ENCODE results near the gene DCK. TPM values are rescaled to one million over a fixed set of nuclear protein-coding genes. Genes with fewer than 3 reads are reported as not detected.

Gene DCK
- total RNA-seq, 4 donors from 2014 or later, result 16.3 to 19.0 (median 18.3) TPM

DNA sequence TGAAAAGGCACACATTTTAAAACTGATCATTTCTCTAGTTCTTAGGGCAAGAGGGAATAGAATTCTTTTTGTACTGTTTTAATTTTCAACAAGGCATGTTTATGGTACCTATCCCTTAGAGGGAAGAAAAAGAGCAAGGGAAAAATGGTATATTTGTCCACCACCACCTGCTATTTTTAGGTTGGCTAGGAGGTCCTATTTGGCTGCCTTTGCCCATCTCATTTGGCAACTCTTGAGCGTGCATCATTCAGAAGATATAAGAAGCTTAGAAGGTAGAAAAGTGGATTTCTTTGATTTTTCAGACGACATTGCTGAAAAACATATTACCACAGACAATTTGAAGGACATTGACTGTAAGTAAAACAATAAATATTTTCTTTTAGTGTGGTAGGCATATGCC, 69.0 kb downstream of the DCK start:
- 84 to 90% methylated on average over 2 of the region's 2 CpGs for WGBS, 2 donors
- H3K36me3 ChIP-seq, result no peaks in the 10 kb centered on the region

DNA sequence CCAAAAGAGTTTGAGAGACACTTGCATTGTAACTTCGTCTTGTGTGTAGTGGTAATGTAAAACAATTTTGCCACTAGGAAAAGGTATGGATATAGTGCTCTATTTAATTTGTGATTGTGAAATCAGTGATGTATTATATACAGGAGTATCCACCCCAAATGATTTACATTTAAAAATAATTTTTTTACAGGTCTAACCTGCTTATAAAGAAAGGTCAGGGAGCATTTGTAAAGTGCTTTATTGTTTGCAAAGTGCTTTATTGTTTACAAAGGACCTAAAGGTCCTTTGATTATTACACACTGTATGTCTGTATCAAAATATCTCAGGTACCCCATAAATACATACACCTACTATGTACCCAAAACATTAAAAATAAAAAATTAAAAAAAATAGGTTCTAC, 70.3 kb downstream of the DCK start:
- TF ChIP-seq, protein P1, sequence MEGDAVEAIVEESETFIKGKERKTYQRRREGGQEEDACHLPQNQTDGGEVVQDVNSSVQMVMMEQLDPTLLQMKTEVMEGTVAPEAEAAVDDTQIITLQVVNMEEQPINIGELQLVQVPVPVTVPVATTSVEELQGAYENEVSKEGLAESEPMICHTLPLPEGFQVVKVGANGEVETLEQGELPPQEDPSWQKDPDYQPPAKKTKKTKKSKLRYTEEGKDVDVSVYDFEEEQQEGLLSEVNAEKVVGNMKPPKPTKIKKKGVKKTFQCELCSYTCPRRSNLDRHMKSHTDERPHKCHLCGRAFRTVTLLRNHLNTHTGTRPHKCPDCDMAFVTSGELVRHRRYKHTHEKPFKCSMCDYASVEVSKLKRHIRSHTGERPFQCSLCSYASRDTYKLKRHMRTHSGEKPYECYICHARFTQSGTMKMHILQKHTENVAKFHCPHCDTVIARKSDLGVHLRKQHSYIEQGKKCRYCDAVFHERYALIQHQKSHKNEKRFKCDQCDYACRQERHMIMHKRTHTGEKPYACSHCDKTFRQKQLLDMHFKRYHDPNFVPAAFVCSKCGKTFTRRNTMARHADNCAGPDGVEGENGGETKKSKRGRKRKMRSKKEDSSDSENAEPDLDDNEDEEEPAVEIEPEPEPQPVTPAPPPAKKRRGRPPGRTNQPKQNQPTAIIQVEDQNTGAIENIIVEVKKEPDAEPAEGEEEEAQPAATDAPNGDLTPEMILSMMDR (IDR thresholded peaks at IDR 0.05), result no peak
- TF ChIP-seq POLR2A (IDR thresholded peaks at IDR 0.05) (no peak), EP300 (IDR thresholded peaks at IDR 0.05) (no peak)
- H3K27me3 ChIP-seq, result no peaks in the 10 kb centered on the region
- H3K27ac ChIP-seq, result no peak overlapping the region
- H3K36me3 ChIP-seq, result no peaks in the 10 kb centered on the region
- H3K4me3 ChIP-seq, result no peak overlapping the region
- 93 to 98% methylated on average over 1 of the region's 1 CpG for WGBS, 2 donors
- no peaks in the 10 kb centered on the region for H3K9me3 ChIP-seq
- H3K4me1 ChIP-seq, result no peaks in the 10 kb centered on the region
- DNase-seq (ENCODE audit: low spot score in 2 of 2), result no peak

More for the DNA sequence above, 69.0 kb downstream of the DCK start:
- H3K4me1 ChIP-seq, result no peaks in the 10 kb centered on the region
- H3K27ac ChIP-seq, result no peak overlapping the region
- no peaks in the 10 kb centered on the region for H3K27me3 ChIP-seq
- no peak for DNase-seq (ENCODE audit: low spot score in 2 of 2)
- TF ChIP-seq POLR2A (IDR thresholded peaks at IDR 0.05) (no peak), EP300 (IDR thresholded peaks at IDR 0.05) (no peak)
- TF ChIP-seq, protein P1 (IDR thresholded peaks at IDR 0.05), result no peak
- H3K4me3 ChIP-seq, result no peak overlapping the region
- H3K9me3 ChIP-seq, result no peaks in the 10 kb centered on the region

DNA sequence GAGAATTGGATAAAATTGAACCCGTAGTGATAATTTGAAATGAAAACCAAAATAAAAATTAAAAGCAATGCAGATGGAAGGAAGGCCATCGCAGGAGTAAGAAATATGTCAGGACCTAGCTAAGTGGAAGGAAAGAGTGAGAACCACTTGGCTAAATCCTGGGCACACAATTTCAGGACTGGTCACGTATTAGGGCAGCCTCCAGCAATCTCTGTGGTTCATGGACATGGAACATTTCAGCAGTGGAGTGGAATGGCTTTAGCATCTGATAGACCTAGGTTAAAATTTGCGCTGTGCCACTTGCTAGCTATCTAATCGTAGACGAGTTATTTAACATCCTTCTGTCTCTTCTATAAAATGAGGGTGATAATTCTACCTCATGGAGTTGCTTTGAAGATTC, 71.1 kb downstream of the DCK start:
- Histone ChIP-seq H3K4me1 (no peaks in the 10 kb centered on the region), H3K36me3 (no peaks in the 10 kb centered on the region), H3K4me3 (no peak overlapping the region), H3K9me3 (no peaks in the 10 kb centered on the region), H3K27ac (no peak overlapping the region), H3K27me3 (no peaks in the 10 kb centered on the region)
- no peak for DNase-seq (ENCODE audit: low spot score in 2 of 2)
- no peak for TF ChIP-seq EP300 (IDR thresholded peaks at IDR 0.05)
- WGBS, 2 donors, result 92 to 94% methylated on average over 6 of the region's 6 CpGs

DNA sequence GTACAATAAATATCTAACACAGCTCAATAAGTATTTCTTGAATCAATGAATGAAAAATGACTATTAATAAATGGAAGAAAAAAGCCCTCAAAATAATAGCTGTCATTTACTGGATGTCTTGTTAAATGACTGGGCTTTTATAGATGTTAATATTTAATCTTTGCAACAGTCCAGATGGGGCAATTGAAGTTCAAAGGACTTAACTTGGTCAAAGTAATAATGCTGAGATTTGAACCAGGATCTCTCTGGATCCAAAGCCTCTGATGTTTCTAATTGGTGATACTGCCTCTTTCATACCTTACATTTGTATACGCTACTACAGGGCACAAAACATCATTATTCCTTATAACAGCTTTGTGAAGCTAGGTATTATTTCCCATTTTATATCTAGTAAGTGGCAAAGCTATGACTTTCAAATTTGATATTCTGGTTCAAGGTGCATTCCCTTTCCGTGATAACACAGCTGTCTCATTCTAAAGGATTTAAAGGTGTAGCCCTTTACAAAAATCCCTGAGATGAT, 72.6 kb downstream of the DCK start:
- WGBS, 2 donors, result 90% methylated on average over 2 of the region's 2 CpGs
- TF ChIP-seq, protein P1 (IDR thresholded peaks at IDR 0.05), result no peak
- TF ChIP-seq POLR2A (IDR thresholded peaks at IDR 0.05), result no peak
- no peak for TF ChIP-seq EP300 (IDR thresholded peaks at IDR 0.05)

DNA sequence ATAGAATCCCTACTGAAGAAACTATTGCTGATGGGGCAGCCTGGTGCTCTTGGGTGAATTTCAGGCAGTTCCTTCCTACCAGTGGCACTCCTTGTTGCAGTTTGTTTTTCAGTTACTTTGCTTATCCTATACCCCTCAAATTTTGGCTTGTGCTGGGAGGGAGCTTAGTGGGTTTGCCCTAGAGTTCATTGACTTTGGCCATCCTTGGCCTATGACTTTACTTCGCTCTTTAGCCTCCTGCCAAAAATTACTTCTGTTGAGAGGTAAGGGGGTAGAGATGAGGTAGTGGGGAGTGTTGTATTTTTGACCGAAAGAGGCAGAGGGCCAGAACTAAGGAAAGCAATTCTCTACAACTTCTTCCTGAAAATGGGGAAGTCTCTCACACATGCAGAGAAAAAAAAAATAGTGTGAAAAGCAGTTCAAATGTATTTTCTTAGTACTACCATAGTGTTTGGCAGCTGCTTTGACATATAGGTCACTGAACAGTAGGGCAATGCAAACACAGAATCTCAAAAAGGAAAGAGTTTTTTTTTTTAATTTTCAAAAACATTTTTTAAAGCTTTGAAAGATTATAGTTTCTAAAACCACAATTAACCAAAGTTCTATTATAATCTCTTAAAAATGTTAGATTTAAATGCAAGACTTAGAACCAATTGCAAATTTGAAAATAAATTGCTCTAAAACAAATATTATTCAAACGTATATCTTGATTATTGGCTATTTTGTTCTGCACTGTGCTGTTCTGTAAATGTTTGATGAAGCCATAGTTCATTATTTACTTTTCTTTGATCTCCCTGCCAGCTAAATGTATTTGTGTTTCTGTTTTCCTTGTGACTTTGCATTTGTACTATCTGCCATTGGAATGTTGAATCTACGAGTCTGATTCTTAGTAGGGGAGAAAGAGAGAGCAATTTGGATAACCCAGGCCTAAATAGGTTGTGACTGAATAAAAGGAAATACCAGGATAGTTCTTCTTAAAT, 73.6 kb downstream of the DCK start:
- H3K36me3 ChIP-seq, result no peaks in the 10 kb centered on the region
- no peak overlapping the region for H3K27ac ChIP-seq
- H3K9me3 ChIP-seq, result no peaks in the 10 kb centered on the region
- whole genome bisulfite sequencing, 2 donors, result 71 to 83% methylated on average over 4 of the region's 4 CpGs
- H3K4me3 ChIP-seq, result no peak overlapping the region
- DNase-seq (ENCODE audit: low spot score in 2 of 2), result no peak
- H3K4me1 ChIP-seq, result no peaks in the 10 kb centered on the region
- no peaks in the 10 kb centered on the region for H3K27me3 ChIP-seq
- TF ChIP-seq EP300 (IDR thresholded peaks at IDR 0.05) (no peak), POLR2A (IDR thresholded peaks at IDR 0.05) (no peak)
- TF ChIP-seq, protein P1 (IDR thresholded peaks at IDR 0.05), result no peak

More for the DNA sequence above, 72.6 kb downstream of the DCK start:
- no peak for DNase-seq (ENCODE audit: low spot score in 2 of 2)
- Histone ChIP-seq H3K27me3 (no peaks in the 10 kb centered on the region), H3K36me3 (no peaks in the 10 kb centered on the region), H3K27ac (no peak overlapping the region), H3K9me3 (no peaks in the 10 kb centered on the region), H3K4me1 (no peaks in the 10 kb centered on the region), H3K4me3 (no peak overlapping the region)
